GM23338 (cell line): Measurements from ENCODE around the gene TSFM. TPM values are rescaled to one million over a fixed set of nuclear protein-coding genes. Genes with fewer than 3 reads are reported as not detected.

ENCODE experiments used
- ATAC-seq: fragments of 200-7000 bp; cut with Tn5 transposase; 3 replicates; pipeline ENCODE4 v1.9.1; 2020
- DNase-seq: peaks from one replicate; pipeline ENCODE4 v3.0.0-alpha.2; 2015; ENCODE audit warnings: low spot score
- H2AFZ ChIP-seq: fragments of 200-600 bp; sonication (generic); 2 replicates; pipeline ENCODE4 v1.8.0; 2016; ENCODE audit warnings: antibody characterized with exemption, mild to moderate bottlenecking, moderate library complexity
- H3F3A ChIP-seq: fragments of 200-600 bp; sonication (generic); replicated peaks from 2 replicates; pipeline ENCODE4 v1.8.0; 2017; ENCODE audit warnings: antibody characterized with exemption, mixed run types, low read depth
- H3K27ac ChIP-seq: fragments of 200-600 bp; sonication (generic); 2 replicates; pipeline ENCODE4 v1.6.1; 2016; ENCODE audit warnings: low read depth
- H3K27me3 ChIP-seq: fragments of 200-600 bp; sonication (generic); 2 replicates; pipeline ENCODE4 v1.8.0; 2016; ENCODE audit warnings: mild to moderate bottlenecking, mixed run types, moderate library complexity; ENCODE audit not compliant: insufficient read depth
- H3K36me3 ChIP-seq: fragments of 200-600 bp; sonication (generic); 2 replicates; pipeline ENCODE4 v1.8.0; 2016; ENCODE audit warnings: mild to moderate bottlenecking; ENCODE audit not compliant: insufficient read depth
- H3K4me1 ChIP-seq: fragments of 200-600 bp; sonication (generic); 2 replicates; pipeline ENCODE4 v1.8.0; 2016; ENCODE audit warnings: mild to moderate bottlenecking, moderate library complexity; ENCODE audit not compliant: insufficient read depth
- H3K4me2 ChIP-seq: fragments of 200-600 bp; sonication (generic); 2 replicates; pipeline ENCODE4 v1.7.1; 2017; ENCODE audit warnings: mixed run types
- H3K4me3 ChIP-seq: fragments of 200-600 bp; sonication (generic); 2 replicates; pipeline ENCODE4 v1.6.1; 2016; ENCODE audit warnings: mixed run types
- H3K79me2 ChIP-seq: fragments of 200-600 bp; sonication (generic); replicated peaks from 2 replicates; pipeline ENCODE4 v1.8.0; 2017; ENCODE audit warnings: mild to moderate bottlenecking; ENCODE audit not compliant: insufficient read depth
- H3K9me2 ChIP-seq: fragments of 200-600 bp; sonication (generic); 2 replicates; pipeline ENCODE4 v1.8.0; 2017; ENCODE audit not compliant: insufficient read depth
- H4K20me1 ChIP-seq: fragments of 200-600 bp; sonication (generic); replicated peaks from 2 replicates; pipeline ENCODE4 v1.8.0; 2017; ENCODE audit warnings: mild to moderate bottlenecking; ENCODE audit not compliant: insufficient read depth
- H3K27ac Mint-ChIP-seq: 2 replicates; pipeline ENCODE4 v1.8.0; 2020; ENCODE audit warnings: inconsistent platforms, mild to moderate bottlenecking, moderate library complexity, mixed read lengths
- H3K27me3 Mint-ChIP-seq: 3 replicates; pipeline ENCODE4 v1.8.0; 2022; ENCODE audit warnings: low read depth, mild to moderate bottlenecking, moderate library complexity, mixed read lengths, inconsistent platforms; ENCODE audit not compliant: insufficient read depth, poor library complexity
- H3K36me3 Mint-ChIP-seq: 3 replicates; pipeline ENCODE4 v1.8.0; 2021; ENCODE audit warnings: low read depth, mild to moderate bottlenecking, inconsistent platforms, moderate library complexity, mixed read lengths
- H3K4me1 Mint-ChIP-seq: 3 replicates; pipeline ENCODE4 v1.8.0; 2020; ENCODE audit warnings: mild to moderate bottlenecking, inconsistent platforms, mixed read lengths
- H3K4me3 Mint-ChIP-seq: 3 replicates; pipeline ENCODE4 v1.8.0; 2021; ENCODE audit warnings: moderate library complexity, mild to moderate bottlenecking, inconsistent platforms, mixed read lengths
- H3K9me3 Mint-ChIP-seq: 3 replicates; pipeline ENCODE4 v1.8.0; 2020; ENCODE audit warnings: moderate library complexity, mild to moderate bottlenecking, inconsistent platforms, mixed read lengths
- CREB1 ChIP-seq: fragments of 250-450 bp; sonication (Bioruptor Pico); IDR thresholded peaks from 2 replicates; pipeline ENCODE4 v1.5.0; 2020; ENCODE audit warnings: low read depth, mild to moderate bottlenecking, moderate library complexity
- EZH2 ChIP-seq: fragments of 200-600 bp; sonication (generic); IDR thresholded peaks from one replicate; pipeline ENCODE4 v1.8.0; 2017; ENCODE audit warnings: antibody characterized with exemption, mild to moderate bottlenecking, low read depth; ENCODE audit not compliant: unreplicated experiment
- EZH2phosphoT487 ChIP-seq: fragments of 200-600 bp; sonication (generic); IDR thresholded peaks from one replicate; pipeline ENCODE4 v1.8.1; 2018; ENCODE audit warnings: antibody characterized with exemption; ENCODE audit not compliant: unreplicated experiment
- JUNB ChIP-seq: IDR thresholded peaks from one replicate; pipeline ENCODE4 v1.6.1; 2016; ENCODE audit warnings: antibody characterized with exemption; ENCODE audit not compliant: unreplicated experiment
- NANOG ChIP-seq: IDR thresholded peaks from 2 replicates; pipeline ENCODE4 v1.6.1; 2016; ENCODE audit warnings: antibody characterized with exemption, borderline replicate concordance
- POLR2AphosphoS5 ChIP-seq: IDR thresholded peaks from 2 replicates; pipeline ENCODE4 v1.6.1; 2016; ENCODE audit warnings: antibody characterized with exemption, low read depth
- STAT1 ChIP-seq: IDR thresholded peaks from one replicate; pipeline ENCODE4 v1.6.1; 2016; ENCODE audit warnings: antibody characterized with exemption; ENCODE audit not compliant: unreplicated experiment
- ZNF114 ChIP-seq: fragments of 250-450 bp; sonication (Bioruptor Pico); IDR thresholded peaks from 2 replicates; pipeline ENCODE4 v1.5.0; 2020; ENCODE audit warnings: mild to moderate bottlenecking, moderate library complexity
- ZNF331 ChIP-seq: fragments of 250-450 bp; sonication (Bioruptor Pico); IDR thresholded peaks from 2 replicates; pipeline ENCODE4 v1.5.0; 2020; ENCODE audit warnings: low read depth, mild to moderate bottlenecking, moderate library complexity
- polyA plus RNA-seq: library from polyadenylated mRNA; unstranded; fragments of >200 nt; fragmentation: Nextera tagmentation; extraction: Ambion mirVana; gene quantifications from 2 replicates; pipeline ENCODE4 v1.2.1, GENCODE V29; 2016
- total RNA-seq: library from RNA; depleted of rRNA; stranded (reverse); fragments of >200 nt; shearing (Covaris generic); gene quantifications from 2 replicates; pipeline ENCODE4 v1.2.3, GENCODE V29; 2014
- TF ChIP-seq, protein P1 (sequence below): fragments of 250-450 bp; sonication (Bioruptor Pico); IDR thresholded peaks from 2 replicates; pipeline ENCODE4 v1.5.0; 2020; ENCODE audit warnings: mild to moderate bottlenecking, moderate library complexity
- TF ChIP-seq, protein P2 (sequence below): IDR thresholded peaks from 2 replicates; pipeline ENCODE4 v1.6.1; 2016; ENCODE audit warnings: antibody characterized with exemption
- TF ChIP-seq, protein P3 (sequence below), 2 experiments: fragments of 200-600 bp in 1 of 2; sonication (generic) in 1 of 2; conservative IDR thresholded peaks; 2 replicates each; pipeline versions ENCODE4 v1.5.1 to v1.6.1; 2016 to 2017; ENCODE audit warnings: antibody characterized with exemption in 2 of 2, low read depth in 2 of 2, mild to moderate bottlenecking in 2 of 2, moderate library complexity in 1 of 2
- TF ChIP-seq, protein P4 (sequence below): IDR thresholded peaks from one replicate; pipeline ENCODE4 v1.6.1; 2018; ENCODE audit warnings: antibody characterized with exemption; ENCODE audit not compliant: unreplicated experiment

TSFM gene
- total and polyA plus RNA-seq, 2 experiments from 2014 or later, result 29.5 to 43.1 TPM

DNA sequence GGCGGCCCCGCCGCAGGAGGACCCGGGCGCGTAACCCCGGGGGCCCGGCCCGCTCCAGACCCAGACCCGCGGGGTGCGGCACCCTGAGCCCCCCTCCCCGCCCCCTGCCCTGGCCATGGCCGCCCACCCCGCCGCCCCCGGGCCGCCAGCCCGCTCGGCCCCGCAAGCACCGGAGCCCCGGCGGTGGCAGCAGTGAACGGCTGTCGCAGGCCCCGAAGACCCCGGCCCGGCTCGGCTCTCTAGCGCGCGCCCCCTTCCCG is 27.5 kb upstream of the TSFM start:
- H3K9me2 ChIP-seq, result no peaks in the 10 kb centered on the region
- ATAC-seq, result no peak
- peaks cover 4% of the 10 kb centered on the region; the same call in 1 of the 2 replicates for H4K20me1 ChIP-seq
- no peak for DNase-seq
- H3K4me3 ChIP-seq, result peak overlapping the region; percentile 83
- peaks cover 18% of the 10 kb centered on the region for H3K36me3 Mint-ChIP-seq
- peak overlapping the region; percentile 97; the same call in 1 of the 2 replicates for H3K4me2 ChIP-seq
- no peak overlapping the region for H3K27ac ChIP-seq
- no peak overlapping the region for H2AFZ ChIP-seq
- no peaks in the 10 kb centered on the region; the same call in 2 of the 3 replicates for H3K9me3 Mint-ChIP-seq
- TF ChIP-seq POLR2AphosphoS5 (no peak), STAT1 (no peak), CREB1 (CRISPR knock-in tag) (no peak), ZNF331 (CRISPR knock-in tag) (no peak), JUNB (no peak), EZH2 (no peak), EZH2phosphoT487 (no peak), NANOG (no peak), ZNF114 (CRISPR knock-in tag) (no peak)
- TF ChIP-seq, protein P1, sequence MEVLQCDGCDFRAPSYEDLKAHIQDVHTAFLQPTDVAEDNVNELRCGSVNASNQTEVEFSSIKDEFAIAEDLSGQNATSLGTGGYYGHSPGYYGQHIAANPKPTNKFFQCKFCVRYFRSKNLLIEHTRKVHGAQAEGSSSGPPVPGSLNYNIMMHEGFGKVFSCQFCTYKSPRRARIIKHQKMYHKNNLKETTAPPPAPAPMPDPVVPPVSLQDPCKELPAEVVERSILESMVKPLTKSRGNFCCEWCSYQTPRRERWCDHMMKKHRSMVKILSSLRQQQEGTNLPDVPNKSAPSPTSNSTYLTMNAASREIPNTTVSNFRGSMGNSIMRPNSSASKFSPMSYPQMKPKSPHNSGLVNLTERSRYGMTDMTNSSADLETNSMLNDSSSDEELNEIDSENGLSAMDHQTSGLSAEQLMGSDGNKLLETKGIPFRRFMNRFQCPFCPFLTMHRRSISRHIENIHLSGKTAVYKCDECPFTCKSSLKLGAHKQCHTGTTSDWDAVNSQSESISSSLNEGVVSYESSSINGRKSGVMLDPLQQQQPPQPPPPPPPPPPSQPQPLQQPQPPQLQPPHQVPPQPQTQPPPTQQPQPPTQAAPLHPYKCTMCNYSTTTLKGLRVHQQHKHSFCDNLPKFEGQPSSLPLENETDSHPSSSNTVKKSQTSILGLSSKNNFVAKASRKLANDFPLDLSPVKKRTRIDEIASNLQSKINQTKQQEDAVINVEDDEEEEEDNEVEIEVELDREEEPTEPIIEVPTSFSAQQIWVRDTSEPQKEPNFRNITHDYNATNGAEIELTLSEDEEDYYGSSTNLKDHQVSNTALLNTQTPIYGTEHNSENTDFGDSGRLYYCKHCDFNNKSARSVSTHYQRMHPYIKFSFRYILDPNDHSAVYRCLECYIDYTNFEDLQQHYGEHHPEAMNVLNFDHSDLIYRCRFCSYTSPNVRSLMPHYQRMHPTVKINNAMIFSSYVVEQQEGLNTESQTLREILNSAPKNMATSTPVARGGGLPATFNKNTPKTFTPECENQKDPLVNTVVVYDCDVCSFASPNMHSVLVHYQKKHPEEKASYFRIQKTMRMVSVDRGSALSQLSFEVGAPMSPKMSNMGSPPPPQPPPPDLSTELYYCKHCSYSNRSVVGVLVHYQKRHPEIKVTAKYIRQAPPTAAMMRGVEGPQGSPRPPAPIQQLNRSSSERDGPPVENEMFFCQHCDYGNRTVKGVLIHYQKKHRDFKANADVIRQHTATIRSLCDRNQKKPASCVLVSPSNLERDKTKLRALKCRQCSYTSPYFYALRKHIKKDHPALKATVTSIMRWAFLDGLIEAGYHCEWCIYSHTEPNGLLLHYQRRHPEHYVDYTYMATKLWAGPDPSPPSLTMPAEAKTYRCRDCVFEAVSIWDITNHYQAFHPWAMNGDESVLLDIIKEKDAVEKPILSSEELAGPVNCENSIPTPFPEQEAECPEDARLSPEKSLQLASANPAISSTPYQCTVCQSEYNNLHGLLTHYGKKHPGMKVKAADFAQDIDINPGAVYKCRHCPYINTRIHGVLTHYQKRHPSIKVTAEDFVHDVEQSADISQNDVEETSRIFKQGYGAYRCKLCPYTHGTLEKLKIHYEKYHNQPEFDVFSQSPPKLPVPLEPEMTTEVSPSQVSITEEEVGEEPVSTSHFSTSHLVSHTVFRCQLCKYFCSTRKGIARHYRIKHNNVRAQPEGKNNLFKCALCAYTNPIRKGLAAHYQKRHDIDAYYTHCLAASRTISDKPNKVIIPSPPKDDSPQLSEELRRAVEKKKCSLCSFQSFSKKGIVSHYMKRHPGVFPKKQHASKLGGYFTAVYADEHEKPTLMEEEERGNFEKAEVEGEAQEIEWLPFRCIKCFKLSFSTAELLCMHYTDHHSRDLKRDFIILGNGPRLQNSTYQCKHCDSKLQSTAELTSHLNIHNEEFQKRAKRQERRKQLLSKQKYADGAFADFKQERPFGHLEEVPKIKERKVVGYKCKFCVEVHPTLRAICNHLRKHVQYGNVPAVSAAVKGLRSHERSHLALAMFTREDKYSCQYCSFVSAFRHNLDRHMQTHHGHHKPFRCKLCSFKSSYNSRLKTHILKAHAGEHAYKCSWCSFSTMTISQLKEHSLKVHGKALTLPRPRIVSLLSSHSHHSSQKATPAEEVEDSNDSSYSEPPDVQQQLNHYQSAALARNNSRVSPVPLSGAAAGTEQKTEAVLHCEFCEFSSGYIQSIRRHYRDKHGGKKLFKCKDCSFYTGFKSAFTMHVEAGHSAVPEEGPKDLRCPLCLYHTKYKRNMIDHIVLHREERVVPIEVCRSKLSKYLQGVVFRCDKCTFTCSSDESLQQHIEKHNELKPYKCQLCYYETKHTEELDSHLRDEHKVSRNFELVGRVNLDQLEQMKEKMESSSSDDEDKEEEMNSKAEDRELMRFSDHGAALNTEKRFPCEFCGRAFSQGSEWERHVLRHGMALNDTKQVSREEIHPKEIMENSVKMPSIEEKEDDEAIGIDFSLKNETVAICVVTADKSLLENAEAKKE (CRISPR knock-in tag), result no peak
- TF ChIP-seq, protein P2, sequence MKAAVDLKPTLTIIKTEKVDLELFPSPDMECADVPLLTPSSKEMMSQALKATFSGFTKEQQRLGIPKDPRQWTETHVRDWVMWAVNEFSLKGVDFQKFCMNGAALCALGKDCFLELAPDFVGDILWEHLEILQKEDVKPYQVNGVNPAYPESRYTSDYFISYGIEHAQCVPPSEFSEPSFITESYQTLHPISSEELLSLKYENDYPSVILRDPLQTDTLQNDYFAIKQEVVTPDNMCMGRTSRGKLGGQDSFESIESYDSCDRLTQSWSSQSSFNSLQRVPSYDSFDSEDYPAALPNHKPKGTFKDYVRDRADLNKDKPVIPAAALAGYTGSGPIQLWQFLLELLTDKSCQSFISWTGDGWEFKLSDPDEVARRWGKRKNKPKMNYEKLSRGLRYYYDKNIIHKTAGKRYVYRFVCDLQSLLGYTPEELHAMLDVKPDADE, result no peak
- TF ChIP-seq, protein P3, sequence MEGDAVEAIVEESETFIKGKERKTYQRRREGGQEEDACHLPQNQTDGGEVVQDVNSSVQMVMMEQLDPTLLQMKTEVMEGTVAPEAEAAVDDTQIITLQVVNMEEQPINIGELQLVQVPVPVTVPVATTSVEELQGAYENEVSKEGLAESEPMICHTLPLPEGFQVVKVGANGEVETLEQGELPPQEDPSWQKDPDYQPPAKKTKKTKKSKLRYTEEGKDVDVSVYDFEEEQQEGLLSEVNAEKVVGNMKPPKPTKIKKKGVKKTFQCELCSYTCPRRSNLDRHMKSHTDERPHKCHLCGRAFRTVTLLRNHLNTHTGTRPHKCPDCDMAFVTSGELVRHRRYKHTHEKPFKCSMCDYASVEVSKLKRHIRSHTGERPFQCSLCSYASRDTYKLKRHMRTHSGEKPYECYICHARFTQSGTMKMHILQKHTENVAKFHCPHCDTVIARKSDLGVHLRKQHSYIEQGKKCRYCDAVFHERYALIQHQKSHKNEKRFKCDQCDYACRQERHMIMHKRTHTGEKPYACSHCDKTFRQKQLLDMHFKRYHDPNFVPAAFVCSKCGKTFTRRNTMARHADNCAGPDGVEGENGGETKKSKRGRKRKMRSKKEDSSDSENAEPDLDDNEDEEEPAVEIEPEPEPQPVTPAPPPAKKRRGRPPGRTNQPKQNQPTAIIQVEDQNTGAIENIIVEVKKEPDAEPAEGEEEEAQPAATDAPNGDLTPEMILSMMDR (conservative IDR thresholded peaks at IDR 0.05; ENCODE audit: low read depth in 2 of 2), result no peak
- TF ChIP-seq, protein P4, sequence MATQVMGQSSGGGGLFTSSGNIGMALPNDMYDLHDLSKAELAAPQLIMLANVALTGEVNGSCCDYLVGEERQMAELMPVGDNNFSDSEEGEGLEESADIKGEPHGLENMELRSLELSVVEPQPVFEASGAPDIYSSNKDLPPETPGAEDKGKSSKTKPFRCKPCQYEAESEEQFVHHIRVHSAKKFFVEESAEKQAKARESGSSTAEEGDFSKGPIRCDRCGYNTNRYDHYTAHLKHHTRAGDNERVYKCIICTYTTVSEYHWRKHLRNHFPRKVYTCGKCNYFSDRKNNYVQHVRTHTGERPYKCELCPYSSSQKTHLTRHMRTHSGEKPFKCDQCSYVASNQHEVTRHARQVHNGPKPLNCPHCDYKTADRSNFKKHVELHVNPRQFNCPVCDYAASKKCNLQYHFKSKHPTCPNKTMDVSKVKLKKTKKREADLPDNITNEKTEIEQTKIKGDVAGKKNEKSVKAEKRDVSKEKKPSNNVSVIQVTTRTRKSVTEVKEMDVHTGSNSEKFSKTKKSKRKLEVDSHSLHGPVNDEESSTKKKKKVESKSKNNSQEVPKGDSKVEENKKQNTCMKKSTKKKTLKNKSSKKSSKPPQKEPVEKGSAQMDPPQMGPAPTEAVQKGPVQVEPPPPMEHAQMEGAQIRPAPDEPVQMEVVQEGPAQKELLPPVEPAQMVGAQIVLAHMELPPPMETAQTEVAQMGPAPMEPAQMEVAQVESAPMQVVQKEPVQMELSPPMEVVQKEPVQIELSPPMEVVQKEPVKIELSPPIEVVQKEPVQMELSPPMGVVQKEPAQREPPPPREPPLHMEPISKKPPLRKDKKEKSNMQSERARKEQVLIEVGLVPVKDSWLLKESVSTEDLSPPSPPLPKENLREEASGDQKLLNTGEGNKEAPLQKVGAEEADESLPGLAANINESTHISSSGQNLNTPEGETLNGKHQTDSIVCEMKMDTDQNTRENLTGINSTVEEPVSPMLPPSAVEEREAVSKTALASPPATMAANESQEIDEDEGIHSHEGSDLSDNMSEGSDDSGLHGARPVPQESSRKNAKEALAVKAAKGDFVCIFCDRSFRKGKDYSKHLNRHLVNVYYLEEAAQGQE, result no peak
- H3K27me3 Mint-ChIP-seq, result peaks cover 64% of the 10 kb centered on the region
- peaks cover 19% of the 10 kb centered on the region for H3K79me2 ChIP-seq
- no peaks in the 10 kb centered on the region for H3K36me3 ChIP-seq
- H3K4me3 Mint-ChIP-seq, result peak overlapping the region; percentile 87; the same call in 1 of the 3 replicates
- peaks cover 39% of the 10 kb centered on the region for H3K4me1 Mint-ChIP-seq
- H3F3A ChIP-seq, result peaks cover 19% of the 10 kb centered on the region
- H3K4me1 ChIP-seq, result peaks cover 36% of the 10 kb centered on the region
- no peak overlapping the region for H3K27ac Mint-ChIP-seq
- peaks cover 65% of the 10 kb centered on the region for H3K27me3 ChIP-seq
